Sigmoid colon (tissue), 7 donors: ENCODE measurements around the gene SMURF2. TPM values are rescaled to one million over a fixed set of nuclear protein-coding genes. Genes with fewer than 3 reads are reported as not detected.
"Not testable (repeated sequence)": the region's sequence is repeated elsewhere in the genome, so short reads cannot be mapped to it uniquely, and the experiment has no call there.

ENCODE experiments used
- DNase-seq: peaks from one replicate; pipeline ENCODE4 v3.0.0-alpha.2; 2019
- H3K27ac ChIP-seq, 4 donors: fragments of 200-600 bp; sonication (generic); one replicate each; pipeline ENCODE4 v1.5.1; 2016 to 2019; ENCODE audit warnings: mild to moderate bottlenecking in 1 of 4
- H3K27me3 ChIP-seq, 3 donors: fragments of 200-600 bp; sonication (generic); one replicate each; pipeline ENCODE4 v1.5.1; 2019; ENCODE audit warnings: mild to moderate bottlenecking in 1 of 3
- H3K36me3 ChIP-seq, 4 donors: fragments of 200-600 bp; sonication (generic); one replicate each; pipeline ENCODE4 v1.5.1; 2016 to 2019
- H3K4me1 ChIP-seq, 4 donors: fragments of 200-600 bp; sonication (generic); one replicate each; pipeline ENCODE4 v1.5.1; 2017 to 2019
- H3K4me3 ChIP-seq, 4 donors: fragments of 200-600 bp; sonication (generic); one replicate each; pipeline ENCODE4 v1.5.1; 2017 to 2019; ENCODE audit warnings: mild to moderate bottlenecking in 2 of 4, moderate library complexity in 1 of 4
- H3K9me3 ChIP-seq, 4 donors: fragments of 200-600 bp in 3 of 4; sonication (generic) in 3 of 4; one replicate each; pipeline versions ENCODE4 v1.5.1 to v1.6.1; 2013 to 2019
- CTCF ChIP-seq, 4 experiments: fragments of 450-650 bp in 3 of 4; fragments of 200-600 bp in 1 of 4; IDR thresholded peaks; one replicate each; pipeline ENCODE4 v1.5.1; 2016 to 2019; ENCODE audit warnings: antibody characterized with exemption in 4 of 4, mild to moderate bottlenecking in 3 of 4, moderate library complexity in 2 of 4
- EP300 ChIP-seq, 4 donors: sonication (generic); formaldehyde crosslinking; IDR thresholded peaks; one replicate each; pipeline ENCODE4 v1.6.1; 2017; ENCODE audit warnings: antibody characterized with exemption in 4 of 4
- POLR2A ChIP-seq, 2 donors: fragments of 450-650 bp; IDR thresholded peaks; one replicate each; pipeline ENCODE4 v1.6.1; 2016; ENCODE audit warnings: antibody characterized with exemption in 2 of 2, mild to moderate bottlenecking in 2 of 2, moderate library complexity in 2 of 2
- POLR2AphosphoS5 ChIP-seq, 4 donors: sonication (generic); formaldehyde crosslinking; IDR thresholded peaks; one replicate each; pipeline ENCODE4 v1.6.1; 2017; ENCODE audit warnings: antibody characterized with exemption in 4 of 4
- WGBS, 2 donors: extraction: QIAGEN DNeasy Blood & Tissue Kit; methylation state at CpG; one replicate each; pipeline ENCODE4 v1.1.7; 2013; 5-methylcytosine and 5-hydroxymethylcytosine counted together
- intact Hi-C: fragments of 100-400 bp; cut with DNase I; formaldehyde crosslinking; loops from one replicate; pipeline ENCODE4 v1.15.1; 2023
- polyA plus RNA-seq, 3 donors: library from polyadenylated mRNA; stranded (reverse); fragments of 200-250 nt; gene quantifications; one replicate each; pipeline ENCODE4 v1.2.3, GENCODE V29; 2013
- total RNA-seq, 4 donors: library from RNA; depleted of rRNA; stranded (reverse); fragments of >200 nt; gene quantifications; one replicate each; pipeline ENCODE4 v1.1.0, GENCODE V29; 2016
- donor health status: healthy with polysubstance abuse.
- donor health status: Bipolar disorder and iron deficiency.
- donor health status: healthy.

SMURF2 gene
- total and polyA plus RNA-seq, 7 donors: 5.8 to 30.2 (median 23.8) TPM

DNA sequence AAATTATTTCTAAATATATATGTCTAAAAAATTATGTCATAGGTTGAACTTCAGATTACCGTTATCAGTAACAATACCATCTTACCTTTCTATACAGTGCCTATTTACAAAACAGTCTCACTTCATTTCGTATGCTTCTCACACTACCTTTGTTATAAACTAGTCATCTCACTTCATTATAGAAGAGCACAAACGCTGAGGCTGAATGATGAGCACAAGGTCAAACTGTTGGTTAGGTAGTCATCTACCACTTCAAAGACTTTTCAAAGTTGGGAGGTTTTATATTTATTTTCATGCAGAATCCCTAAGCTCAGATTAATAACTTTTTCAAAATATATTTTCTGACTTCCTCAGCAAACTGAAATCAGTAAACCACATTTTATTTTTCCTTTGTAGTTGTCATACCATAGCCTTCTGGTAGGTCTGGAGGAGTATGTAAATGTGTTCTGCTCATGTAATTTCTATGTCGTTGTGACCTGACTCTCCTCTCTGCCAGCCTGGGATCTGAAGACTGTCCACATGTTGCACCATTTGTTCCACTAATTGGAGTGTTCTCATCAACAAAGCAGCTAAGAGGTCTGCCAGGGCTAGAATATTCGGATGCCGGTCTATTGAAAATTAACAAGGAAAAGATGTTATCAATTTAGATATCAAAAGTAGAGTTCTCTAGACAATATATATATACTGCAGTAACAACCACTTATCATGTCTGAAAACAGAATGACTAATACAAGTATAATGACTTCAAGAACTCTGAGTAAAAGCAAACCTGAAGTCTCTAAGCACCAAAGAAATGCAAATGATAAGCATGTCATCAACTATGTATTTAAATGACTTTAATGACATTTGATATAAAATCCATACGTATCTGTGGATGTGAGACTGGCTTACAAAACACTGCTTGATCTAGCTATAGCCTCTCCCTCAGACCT lies 81.5 kb downstream of the SMURF2 start:
- no peak overlapping the region for H3K4me3 ChIP-seq
- 79 to 80% methylated on average over 7 of the region's 7 CpGs for WGBS, 2 donors
- H3K36me3 ChIP-seq: peaks cover 0 to 71% (median 19%) of the 10 kb centered on the region in 4 donors
- DNase-seq: no peak
- H3K27me3 ChIP-seq: no peaks in the 10 kb centered on the region
- H3K9me3 ChIP-seq: no peaks in the 10 kb centered on the region
- TF ChIP-seq POLR2AphosphoS5 (IDR thresholded peaks at IDR 0.05) (no peak), CTCF (IDR thresholded peaks at IDR 0.05) (no peak), POLR2A (IDR thresholded peaks at IDR 0.05) (no peak), EP300 (IDR thresholded peaks at IDR 0.05) (no peak)
- no peaks in the 10 kb centered on the region for H3K4me1 ChIP-seq
- no peak overlapping the region for H3K27ac ChIP-seq
- intact Hi-C loops: no loop called here

- no peak for TF ChIP-seq CTCF (IDR thresholded peaks at IDR 0.05)
- TF ChIP-seq POLR2A (IDR thresholded peaks at IDR 0.05): no peak
- H3K36me3 ChIP-seq: peaks cover 0 to 71% (median 19%) of the 10 kb centered on the region in 4 donors
- 89 to 93% methylated on average over 1 of the region's 1 CpG for WGBS, 2 donors
Observed at GRCh38 chr17:64579917-64580316, 82.2 kb downstream of the SMURF2 start.

GRCh38 chr17:64577025-64577424 lies 85.1 kb downstream of the SMURF2 start:
- H3K4me3 ChIP-seq, H3K9me3 ChIP-seq, H3K27ac ChIP-seq, H3K27me3 ChIP-seq, H3K4me1 ChIP-seq, DNase-seq, intact Hi-C loops: not testable (repeated sequence)
- 97% methylated on average over 4 of the region's 4 CpGs for WGBS, 2 donors
- peaks cover 0 to 54% (median 12%) of the 10 kb centered on the region in 4 donors for H3K36me3 ChIP-seq

More at GRCh38 chr17:64579917-64580316, 82.2 kb downstream of the SMURF2 start:
- H3K27me3 ChIP-seq: no peaks in the 10 kb centered on the region
- intact Hi-C loops: no loop called here
- H3K9me3 ChIP-seq: no peaks in the 10 kb centered on the region
- H3K4me3 ChIP-seq: no peak overlapping the region
- DNase-seq: no peak
- no peaks in the 10 kb centered on the region for H3K4me1 ChIP-seq
- no peak overlapping the region for H3K27ac ChIP-seq

DNA sequence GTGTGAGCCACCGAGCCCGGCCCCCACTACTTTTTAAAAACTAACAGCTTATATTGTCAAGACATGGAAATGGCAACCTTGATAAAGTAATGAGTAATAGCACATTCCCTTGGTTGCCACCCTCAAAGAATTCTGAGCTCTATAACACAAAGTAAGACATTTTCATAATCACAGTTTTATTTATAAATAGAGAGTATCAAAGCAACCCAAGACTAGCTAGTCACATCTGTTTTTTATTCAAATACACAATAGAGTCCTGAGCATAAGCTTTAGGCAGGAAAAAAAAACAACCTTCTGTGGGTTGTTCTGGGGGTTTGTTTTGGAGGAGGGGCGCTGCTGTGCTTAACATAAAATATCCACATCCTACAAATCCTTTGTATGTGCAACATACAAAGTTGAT lies 86.7 kb downstream of the SMURF2 start:
- H3K4me3 ChIP-seq: no peak overlapping the region
- TF ChIP-seq POLR2A (IDR thresholded peaks at IDR 0.05) (no peak), POLR2AphosphoS5 (IDR thresholded peaks at IDR 0.05) (no peak), CTCF (IDR thresholded peaks at IDR 0.05) (no peak), EP300 (IDR thresholded peaks at IDR 0.05) (no peak)
- H3K27me3 ChIP-seq: no peaks in the 10 kb centered on the region
- peaks cover 6 to 54% (median 10%) of the 10 kb centered on the region in 4 donors for H3K36me3 ChIP-seq
- WGBS, 2 donors: 98 to 99% methylated on average over 3 of the region's 3 CpGs
- no peaks in the 10 kb centered on the region for H3K9me3 ChIP-seq
- H3K4me1 ChIP-seq: peaks cover 0 to 4% (median 0%) of the 10 kb centered on the region in 4 donors
- intact Hi-C loops: no loop called here
- no peak overlapping the region for H3K27ac ChIP-seq
- DNase-seq: no peak

DNA sequence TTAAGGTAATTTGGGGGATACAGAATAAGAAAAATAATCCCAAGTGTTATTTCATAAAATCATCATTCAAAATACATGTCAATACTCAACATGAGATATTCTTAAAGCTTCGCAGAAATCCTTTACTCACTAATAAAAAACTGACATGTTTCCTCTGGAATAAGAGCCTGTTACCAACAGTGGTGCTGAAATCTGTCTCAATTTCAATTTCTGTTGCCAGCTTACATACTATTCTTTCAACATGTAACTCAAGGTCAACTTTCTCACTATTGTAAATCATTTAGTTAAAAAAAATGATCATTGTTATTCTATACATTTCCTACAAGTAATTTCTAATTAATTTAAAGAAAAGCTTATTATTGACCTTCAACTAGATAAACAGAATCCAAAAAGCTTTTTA lies 87.5 kb downstream of the SMURF2 start:
- Histone ChIP-seq H3K9me3 (no peaks in the 10 kb centered on the region), H3K36me3 (peaks cover 6 to 54% (median 7%) of the 10 kb centered on the region in 4 donors), H3K27me3 (no peaks in the 10 kb centered on the region), H3K27ac (no peak overlapping the region), H3K4me3 (no peak overlapping the region), H3K4me1 (peaks cover 0 to 4% (median 0%) of the 10 kb centered on the region in 4 donors)
- no peak for DNase-seq
- WGBS, 2 donors: 93 to 100% methylated on average over 1 of the region's 1 CpG
- TF ChIP-seq EP300 (IDR thresholded peaks at IDR 0.05) (no peak), POLR2A (IDR thresholded peaks at IDR 0.05) (no peak), CTCF (IDR thresholded peaks at IDR 0.05) (no peak)
- intact Hi-C loops: no loop called here
